WTC11 (cell line): ENCODE measurements around the gene ZFR.
"Not testable (repeated sequence)": the region's sequence is repeated elsewhere in the genome, so short reads cannot be mapped to it uniquely, and the experiment has no call there.

Experiments used
- AFF4 ChIP-seq: sonication (generic); formaldehyde crosslinking; IDR thresholded peaks from 2 replicates; pipeline ENCODE4 v1.8.1; 2023; ENCODE audit warnings: mild to moderate bottlenecking, missing genetic modification reagents, borderline replicate concordance
- CTCF ChIP-seq: fragments of 200-600 bp; IDR thresholded peaks from 2 replicates; pipeline ENCODE4 v1.8.0; 2022; ENCODE audit warnings: antibody characterized with exemption
- ETV6 ChIP-seq: sonication (generic); formaldehyde crosslinking; IDR thresholded peaks from 2 replicates; pipeline ENCODE4 v1.8.1; 2022; ENCODE audit warnings: mild to moderate bottlenecking, missing genetic modification reagents
- GABPB1 ChIP-seq: sonication (generic); formaldehyde crosslinking; IDR thresholded peaks from 2 replicates; pipeline ENCODE4 v1.8.1; 2023; ENCODE audit warnings: mild to moderate bottlenecking, missing genetic modification reagents
- HMGXB4 ChIP-seq: sonication (generic); formaldehyde crosslinking; IDR thresholded peaks from 2 replicates; pipeline ENCODE4 v1.8.1; 2023; ENCODE audit warnings: mild to moderate bottlenecking, moderate library complexity, missing genetic modification reagents
- NFYB ChIP-seq: sonication (generic); formaldehyde crosslinking; conservative IDR thresholded peaks from 2 replicates; pipeline ENCODE4 v1.8.0; 2022; ENCODE audit warnings: low read depth, missing genetic modification reagents
- RELA ChIP-seq: sonication (generic); formaldehyde crosslinking; IDR thresholded peaks from 2 replicates; pipeline ENCODE4 v1.8.1; 2022; ENCODE audit warnings: missing genetic modification reagents, mild to moderate bottlenecking, borderline replicate concordance
- TEAD4 ChIP-seq: sonication (generic); formaldehyde crosslinking; IDR thresholded peaks from 2 replicates; pipeline ENCODE4 v1.8.0; 2022; ENCODE audit warnings: mild to moderate bottlenecking, missing genetic modification reagents
- TP53 ChIP-seq: sonication (generic); formaldehyde crosslinking; IDR thresholded peaks from 2 replicates; pipeline ENCODE4 v1.8.1; 2023; ENCODE audit warnings: mild to moderate bottlenecking, missing genetic modification reagents
- ZNF263 ChIP-seq: sonication (generic); formaldehyde crosslinking; IDR thresholded peaks from 2 replicates; pipeline ENCODE4 v1.8.1; 2022; ENCODE audit warnings: low read depth, mild to moderate bottlenecking, moderate library complexity, missing genetic modification reagents

GRCh38 chr5:32398754-32399153 is 45.8 kb downstream of the ZFR start:
- TF ChIP-seq CTCF; TEAD4 (CRISPR knock-in tag); TP53; ZNF263 (CRISPR knock-in tag); NFYB; ETV6 (CRISPR knock-in tag); RELA; GABPB1; HMGXB4 (CRISPR knock-in tag); AFF4: not testable (repeated sequence)
